ENCODE results near the gene ZFYVE21.
A peak's percentile ranks its signal among the peaks of the same experiment; 100 is the strongest.

Gene ZFYVE21

GRCh38 chr14:103739466-103739792 is 23.8 kb downstream of the ZFYVE21 start:
- DNase-seq = no peak

GRCh38 chr14:103739793-103740501 is 24.3 kb downstream of the ZFYVE21 start:
- DNase-seq = no peak

GRCh38 chr14:103740991-103741689 is 25.5 kb downstream of the ZFYVE21 start:
- DNase-seq = no peak

DNA sequence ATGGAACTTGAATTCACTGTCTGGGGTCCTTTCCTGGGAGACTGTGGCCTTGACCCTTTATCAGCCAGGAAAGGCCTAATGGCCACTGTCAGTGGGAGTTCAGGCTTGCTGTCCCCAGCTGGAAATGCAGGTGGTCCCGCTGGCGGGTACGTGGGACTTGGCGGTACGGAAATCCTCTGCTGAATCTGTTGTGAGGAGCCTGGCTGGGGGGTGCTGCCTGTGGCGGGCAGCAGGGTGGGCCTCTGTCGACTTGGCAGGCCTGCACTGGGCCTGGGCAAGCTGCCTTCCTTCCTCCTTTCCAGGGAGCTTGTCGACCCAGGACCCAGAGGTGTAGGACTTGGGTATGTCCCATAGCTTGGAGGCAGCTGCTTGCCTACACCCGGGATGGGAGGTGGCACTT is 26.3 kb downstream of the ZFYVE21 start:
- no peak for DNase-seq

DNA sequence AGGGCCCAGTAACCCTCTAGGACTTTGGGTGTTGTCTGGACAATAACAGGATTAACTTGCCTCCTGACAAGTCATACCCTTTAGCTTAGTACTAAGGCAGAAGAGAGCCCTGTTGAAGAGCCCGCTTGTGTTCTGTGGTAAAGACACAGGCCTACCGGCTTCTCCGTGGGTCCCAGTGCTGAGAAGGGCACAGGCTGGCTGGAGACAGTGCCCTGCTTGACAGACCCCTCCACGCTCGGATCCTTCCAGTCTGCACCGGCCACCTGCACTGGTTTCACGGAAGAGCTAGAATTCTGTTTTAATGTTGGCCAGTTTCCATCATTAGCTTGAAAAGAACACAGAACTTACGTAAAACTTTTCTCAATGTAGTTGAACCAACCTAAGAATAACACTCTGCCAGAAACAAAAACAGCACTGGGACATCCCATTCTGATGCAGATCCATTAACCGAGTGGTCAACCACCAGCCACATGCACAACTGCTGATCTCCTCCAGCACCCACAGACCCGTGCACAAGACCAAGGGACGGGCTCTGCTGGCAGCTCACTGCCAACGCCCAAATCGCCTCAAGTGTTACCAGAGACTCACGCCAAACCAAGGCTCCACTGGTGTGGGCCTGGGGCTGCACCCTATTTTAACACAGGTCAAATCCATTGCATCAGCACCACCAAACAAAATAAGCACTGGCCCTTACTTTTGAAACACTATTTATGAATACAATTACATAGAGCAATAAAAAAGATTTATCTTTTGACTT is 27.1 kb downstream of the ZFYVE21 start:
- no peak for DNase-seq

DNA sequence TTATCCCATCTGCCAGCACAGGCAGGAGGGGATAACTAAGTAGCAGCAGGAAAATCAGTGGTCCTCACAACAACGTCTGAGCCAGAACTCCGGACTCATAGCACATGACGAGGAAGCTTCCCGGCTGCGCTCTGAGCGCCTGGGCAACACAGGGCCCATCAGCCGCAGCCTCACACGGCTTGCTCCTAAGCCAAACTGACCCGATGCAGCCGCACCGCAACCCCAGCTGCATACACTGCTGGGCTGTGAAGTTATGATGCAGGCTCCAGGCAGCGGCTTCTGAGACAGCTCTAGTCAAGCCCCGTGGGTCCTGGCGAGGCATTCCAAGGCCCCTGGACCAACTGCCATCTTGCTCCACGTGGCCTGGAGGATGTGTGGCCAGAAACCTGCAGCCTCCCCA is 28.1 kb downstream of the ZFYVE21 start:
- no peak for DNase-seq

GRCh38 chr14:103744621-103745395 is 29.2 kb downstream of the ZFYVE21 start:
- no peak for DNase-seq

- DNase-seq = no peak
Measured at GRCh38 chr14:103745424-103745823, 29.8 kb downstream of the ZFYVE21 start.

DNA sequence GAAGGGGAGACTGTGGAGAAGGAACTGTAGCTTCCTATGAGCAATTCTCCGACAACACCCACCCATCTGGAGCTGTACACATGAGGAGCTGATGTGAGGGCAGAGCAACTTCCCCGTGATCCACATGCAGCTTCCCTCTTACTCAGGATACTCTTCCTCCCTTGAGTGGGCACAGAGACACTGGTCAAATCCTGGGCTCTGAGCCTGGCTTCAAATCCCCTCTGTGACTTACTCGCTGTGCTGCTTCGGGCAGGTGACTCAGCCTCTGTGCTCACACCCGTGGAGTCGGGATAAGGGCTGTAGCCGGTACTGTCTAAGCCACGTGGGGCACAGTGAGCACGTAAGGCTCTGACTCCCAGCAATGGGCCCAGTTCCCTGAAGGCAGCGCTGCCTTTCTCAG is 31.1 kb downstream of the ZFYVE21 start:
- no peak for DNase-seq

DNA sequence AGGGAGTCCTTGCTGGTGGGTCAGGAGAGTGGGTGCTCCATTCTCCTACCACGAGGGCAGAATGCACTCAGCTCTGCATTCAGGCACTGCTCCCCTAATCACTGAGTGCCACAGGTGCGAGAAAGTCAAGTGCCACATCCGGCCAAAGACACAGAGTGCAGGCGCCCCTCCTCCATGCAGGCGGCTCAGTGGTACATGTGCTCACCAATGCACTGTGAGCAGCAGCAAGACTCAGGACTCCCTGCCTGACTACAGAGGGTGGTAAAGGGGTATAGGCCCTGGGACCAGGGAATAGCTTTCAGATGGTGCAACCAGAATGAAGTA is 32.9 kb downstream of the ZFYVE21 start:
- DNase-seq = peak; percentile 63

- no peak for DNase-seq
Measured at GRCh38 chr14:103749452-103749851, 33.8 kb downstream of the ZFYVE21 start.

- no peak for DNase-seq
Measured at GRCh38 chr14:103749860-103750259, 34.2 kb downstream of the ZFYVE21 start.

GRCh38 chr14:103753774-103754173 is 38.2 kb downstream of the ZFYVE21 start:
- DNase-seq = no peak

DNA sequence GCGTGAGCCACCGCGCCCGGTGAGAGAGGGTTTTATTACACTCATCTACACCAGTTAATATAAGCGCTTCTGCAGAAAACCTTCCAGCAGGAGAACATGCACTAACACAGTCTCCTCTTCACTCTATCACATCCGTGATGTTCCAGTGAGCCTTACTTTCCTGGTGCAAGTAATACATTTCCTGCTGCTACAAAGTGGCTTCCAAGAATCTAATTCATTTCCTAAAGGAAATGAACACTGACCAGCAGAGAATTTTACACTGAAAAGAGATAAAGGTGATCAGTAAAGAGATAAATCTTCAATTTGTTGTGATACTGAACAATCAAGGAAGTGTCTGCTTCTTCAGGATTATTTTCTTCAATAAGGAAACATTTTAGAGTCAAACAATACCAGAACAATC is 39.5 kb downstream of the ZFYVE21 start:
- DNase-seq = no peak

- no peak for DNase-seq
Measured at GRCh38 chr14:103758059-103758776, 42.6 kb downstream of the ZFYVE21 start.

DNA sequence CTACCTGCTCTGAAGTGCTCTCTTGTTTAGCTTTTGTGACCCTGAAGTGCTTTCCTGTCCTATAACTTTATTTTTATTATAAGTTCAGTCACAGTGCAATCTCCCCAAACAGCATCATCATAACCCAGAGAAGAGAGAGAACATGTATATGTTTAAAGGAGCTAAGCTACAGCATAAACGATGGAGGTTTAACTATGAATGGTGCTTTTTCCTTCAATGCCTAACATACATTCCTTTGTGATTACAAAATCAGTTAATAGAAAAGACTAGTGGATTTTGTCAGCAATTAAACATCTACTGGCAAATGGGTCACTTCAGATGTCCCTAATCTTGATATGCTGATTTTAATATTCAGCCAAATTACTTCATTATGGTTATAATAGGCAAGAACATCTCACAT is 46.4 kb downstream of the ZFYVE21 start:
- DNase-seq = no peak

- no peak for DNase-seq
Measured at GRCh38 chr14:103762541-103762940, 46.9 kb downstream of the ZFYVE21 start.

- no peak for DNase-seq
Measured at GRCh38 chr14:103763730-103764488, 48.3 kb downstream of the ZFYVE21 start.

GRCh38 chr14:103765526-103765925 is 49.9 kb downstream of the ZFYVE21 start:
- no peak for DNase-seq

GRCh38 chr14:103767336-103767894 is 51.8 kb downstream of the ZFYVE21 start:
- no peak for DNase-seq

DNA sequence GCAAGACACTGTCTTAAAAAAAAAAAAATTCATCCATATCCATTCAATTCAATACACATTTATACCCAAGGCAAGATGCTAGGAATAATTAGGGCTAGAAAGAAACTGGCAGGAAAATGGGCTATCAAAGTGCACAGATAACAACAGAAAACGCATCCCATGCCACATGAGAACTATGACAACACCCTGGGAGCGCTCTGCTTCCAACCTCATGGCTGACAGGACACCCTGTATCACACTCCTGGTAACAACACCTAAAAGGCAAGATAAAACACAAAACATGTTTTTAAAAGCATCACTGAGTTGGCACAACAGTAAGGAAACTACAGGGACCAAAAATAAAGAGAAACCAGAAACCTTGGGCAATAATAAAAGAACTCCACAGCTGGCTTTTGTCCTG is 54.9 kb downstream of the ZFYVE21 start:
- no peak for DNase-seq

DNA sequence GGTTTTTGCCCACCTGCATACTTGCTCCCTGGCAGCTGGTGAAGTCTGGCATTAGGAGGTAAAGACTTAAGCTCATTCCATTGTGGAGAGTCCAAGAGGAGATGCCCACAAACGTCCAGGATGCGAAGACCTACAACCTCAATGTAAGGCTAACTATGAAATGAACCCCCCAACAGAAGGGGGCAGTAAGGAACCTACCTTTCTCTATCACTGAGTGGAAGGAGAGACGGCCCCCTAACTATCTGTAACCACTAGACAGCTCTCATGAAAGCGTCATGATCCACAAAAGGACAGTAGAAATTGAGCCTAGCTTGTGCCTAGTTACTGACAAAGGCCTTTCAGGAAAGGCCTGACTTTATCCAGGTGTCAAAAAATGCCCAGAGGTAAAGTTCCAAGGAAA is 55.3 kb downstream of the ZFYVE21 start:
- no peak for DNase-seq
